Suprapubic skin (tissue), 4 donors: ENCODE measurements around the gene PPP1R9A. TPM values are rescaled to one million over a fixed set of nuclear protein-coding genes. Genes with fewer than 3 reads are reported as not detected.

Source experiments
- DNase-seq, 2 donors: peaks; one replicate each; pipeline ENCODE4 v3.0.0-alpha.2; 2019; ENCODE audit warnings: low spot score in 2 of 2
- H3K27ac ChIP-seq: fragments of 200-600 bp; sonication (generic); one replicate; pipeline ENCODE4 v1.5.1; 2019
- H3K27me3 ChIP-seq: fragments of 200-600 bp; sonication (generic); one replicate; pipeline ENCODE4 v1.5.1; 2019
- H3K36me3 ChIP-seq: fragments of 200-600 bp; sonication (generic); one replicate; pipeline ENCODE4 v1.5.1; 2019
- H3K4me1 ChIP-seq: fragments of 200-600 bp; sonication (generic); one replicate; pipeline ENCODE4 v1.5.1; 2019
- H3K4me3 ChIP-seq: fragments of 200-600 bp; sonication (generic); one replicate; pipeline ENCODE4 v1.5.1; 2019; ENCODE audit warnings: mild to moderate bottlenecking
- H3K9me3 ChIP-seq: fragments of 200-600 bp; sonication (generic); one replicate; pipeline ENCODE4 v1.5.1; 2019
- CTCF ChIP-seq, 2 donors: fragments of 200-600 bp in 1 of 2; fragments of 450-650 bp in 1 of 2; sonication (generic) in 1 of 2; IDR thresholded peaks; one replicate each; pipeline ENCODE4 v1.5.1; 2016 to 2019; ENCODE audit warnings: antibody characterized with exemption in 2 of 2, mild to moderate bottlenecking in 1 of 2, moderate library complexity in 1 of 2
- EP300 ChIP-seq: sonication (generic); formaldehyde crosslinking; IDR thresholded peaks from one replicate; pipeline ENCODE4 v1.6.1; 2017; ENCODE audit warnings: antibody characterized with exemption
- POLR2A ChIP-seq, 2 donors: fragments of 450-650 bp; IDR thresholded peaks; one replicate each; pipeline ENCODE4 v1.6.1; 2017; ENCODE audit warnings: antibody characterized with exemption in 2 of 2, mild to moderate bottlenecking in 2 of 2, moderate library complexity in 2 of 2
- POLR2AphosphoS5 ChIP-seq, 3 donors: sonication (generic); formaldehyde crosslinking; IDR thresholded peaks; one replicate each; pipeline ENCODE4 v1.6.1; 2017; ENCODE audit warnings: antibody characterized with exemption in 3 of 3
- WGBS: methylation state at CpG from one replicate; pipeline ENCODE4 v1.1.5; 2018; 5-methylcytosine and 5-hydroxymethylcytosine counted together
- total RNA-seq, 4 donors: library from RNA; depleted of rRNA; stranded (reverse); fragments of >200 nt; gene quantifications; one replicate each; pipeline ENCODE4 v1.1.0, GENCODE V29; 2016

PPP1R9A gene
- total RNA-seq, 4 donors from 2014 or later: 0.49 to 8.6 (median 2.5) TPM

- no peaks in the 10 kb centered on the region for H3K9me3 ChIP-seq
- no peak for DNase-seq
- no peak overlapping the region for H3K27ac ChIP-seq
- no peak overlapping the region for H3K4me3 ChIP-seq
- TF ChIP-seq EP300: no peak
- no peak for TF ChIP-seq POLR2A (IDR thresholded peaks at IDR 0.05)
- TF ChIP-seq POLR2AphosphoS5 (IDR thresholded peaks at IDR 0.05): no peak
- TF ChIP-seq CTCF (IDR thresholded peaks at IDR 0.05): no peak
- no peaks in the 10 kb centered on the region for H3K36me3 ChIP-seq
- peaks cover 18% of the 10 kb centered on the region for H3K27me3 ChIP-seq
- H3K4me1 ChIP-seq: peaks cover 17% of the 10 kb centered on the region
Observed at GRCh38 chr7:94903971-94904370, 3.4 kb upstream of the PPP1R9A start.

- no peak overlapping the region for H3K27ac ChIP-seq
- H3K27me3 ChIP-seq: peaks cover 22% of the 10 kb centered on the region
- H3K4me1 ChIP-seq: peaks cover 17% of the 10 kb centered on the region
- DNase-seq: no peak
- no peak for TF ChIP-seq POLR2AphosphoS5 (IDR thresholded peaks at IDR 0.05)
- TF ChIP-seq CTCF (IDR thresholded peaks at IDR 0.05): no peak
- no peak for TF ChIP-seq POLR2A (IDR thresholded peaks at IDR 0.05)
- TF ChIP-seq EP300: no peak
- 96% methylated on average over 1 of the region's 1 CpG for WGBS
- H3K4me3 ChIP-seq: no peak overlapping the region
- no peaks in the 10 kb centered on the region for H3K9me3 ChIP-seq
- no peaks in the 10 kb centered on the region for H3K36me3 ChIP-seq
Observed at GRCh38 chr7:94904982-94905381, 2.4 kb upstream of the PPP1R9A start.

GRCh38 chr7:94906065-94906851, 1.1 kb upstream of the PPP1R9A start:
- Histone ChIP-seq H3K4me3 (no peak overlapping the region), H3K9me3 (no peaks in the 10 kb centered on the region), H3K27me3 (peaks cover 33% of the 10 kb centered on the region), H3K36me3 (no peaks in the 10 kb centered on the region), H3K27ac (no peak overlapping the region), H3K4me1 (peaks cover 17% of the 10 kb centered on the region)
- WGBS: 68% methylated on average over 8 of the region's 8 CpGs
- TF ChIP-seq CTCF (IDR thresholded peaks at IDR 0.05) (no peak), EP300 (no peak), POLR2AphosphoS5 (IDR thresholded peaks at IDR 0.05) (no peak), POLR2A (IDR thresholded peaks at IDR 0.05) (no peak)
- no peak for DNase-seq

GRCh38 chr7:94907811-94908322, 473 bp downstream of the PPP1R9A start:
- 0% methylated on average over 14 of the region's 65 CpGs for WGBS
- Histone ChIP-seq H3K27ac (peak overlapping the region; percentile 35), H3K36me3 (no peaks in the 10 kb centered on the region), H3K9me3 (no peaks in the 10 kb centered on the region), H3K4me1 (peaks cover 17% of the 10 kb centered on the region), H3K4me3 (peak overlapping the region; percentile 56), H3K27me3 (peaks cover 33% of the 10 kb centered on the region)
- no peak for TF ChIP-seq CTCF (IDR thresholded peaks at IDR 0.05)
- no peak for TF ChIP-seq POLR2AphosphoS5 (IDR thresholded peaks at IDR 0.05)
- TF ChIP-seq EP300: no peak
- no peak for TF ChIP-seq POLR2A (IDR thresholded peaks at IDR 0.05)
- DNase-seq: no peak

GRCh38 chr7:94908323-94909178, 1.2 kb downstream of the PPP1R9A start:
- H3K9me3 ChIP-seq: no peaks in the 10 kb centered on the region
- peaks cover 33% of the 10 kb centered on the region for H3K27me3 ChIP-seq
- H3K4me1 ChIP-seq: peaks cover 17% of the 10 kb centered on the region
- TF ChIP-seq POLR2A (IDR thresholded peaks at IDR 0.05) (no peak), EP300 (no peak), CTCF (IDR thresholded peaks at IDR 0.05) (no peak), POLR2AphosphoS5 (IDR thresholded peaks at IDR 0.05) (no peak)
- no peaks in the 10 kb centered on the region for H3K36me3 ChIP-seq
- WGBS: 6% methylated on average over 26 of the region's 27 CpGs
- peak overlapping the region; percentile 56 for H3K4me3 ChIP-seq
- H3K27ac ChIP-seq: peak overlapping the region; percentile 35
- DNase-seq: peak in 1 of 2 donors; percentile 59
